HG02840 (cell line): ENCODE results near the gene ZNF326.

Experiments used
- ATAC-seq: cut with Tn5 transposase; IDR thresholded peaks from one replicate; pipeline ENCODE4 v1.9.1; 2021; ENCODE audit warnings: mild to moderate bottlenecking, moderate library complexity, moderate number of reproducible peaks; ENCODE audit not compliant: unreplicated experiment, low FRiP score

ZNF326 gene

DNA sequence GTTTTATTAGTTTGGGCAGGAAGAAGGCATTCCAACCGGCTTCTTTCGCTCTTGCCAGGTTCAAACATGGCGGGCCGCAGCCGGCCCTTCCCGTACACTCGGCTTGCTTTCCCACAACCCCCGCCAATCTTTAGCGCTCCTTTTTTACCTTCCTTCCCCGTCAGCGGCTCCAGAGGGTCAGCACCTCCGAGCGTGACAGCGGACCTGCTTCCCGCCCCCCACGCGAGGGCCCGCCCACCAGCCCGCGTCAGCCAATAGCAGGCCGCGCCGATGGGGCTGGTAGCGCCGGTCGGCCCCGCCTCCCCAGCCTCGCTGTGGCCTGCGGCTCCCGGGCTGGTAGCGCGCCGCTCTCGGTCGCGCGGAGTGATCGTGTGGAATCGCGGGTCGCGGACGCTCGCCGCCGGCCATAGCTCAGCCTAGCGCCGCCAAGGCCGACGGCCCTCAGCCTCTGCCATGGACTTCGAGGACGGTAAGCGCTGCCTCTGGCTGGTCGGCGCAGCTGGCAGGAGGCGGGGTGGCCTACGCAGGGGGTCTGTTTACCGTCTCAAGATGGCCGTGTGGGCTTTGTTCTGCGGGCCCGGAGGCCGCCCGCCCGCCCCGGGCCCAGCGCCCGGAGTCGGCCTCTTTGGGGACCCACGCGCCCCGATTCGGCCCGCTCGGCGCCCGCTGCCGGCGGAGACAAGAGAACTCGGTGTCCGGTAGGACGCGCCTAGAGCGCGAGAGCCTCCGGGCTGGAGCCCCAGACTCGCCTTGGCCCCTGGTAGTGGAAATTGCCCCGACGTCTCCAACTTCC, at the start of gene ZNF326:
Gene ZNF326, plus strand, starts transcription at position 306 of the 793 bp plus-strand sequence. Its CDS starts 148 bp downstream, at position 454.
- ATAC-seq: peak; percentile 95

GRCh38 chr1:89945852-89946476, 48.9 kb upstream of the ZNF326 start:
- peak; percentile 88 for ATAC-seq

DNA sequence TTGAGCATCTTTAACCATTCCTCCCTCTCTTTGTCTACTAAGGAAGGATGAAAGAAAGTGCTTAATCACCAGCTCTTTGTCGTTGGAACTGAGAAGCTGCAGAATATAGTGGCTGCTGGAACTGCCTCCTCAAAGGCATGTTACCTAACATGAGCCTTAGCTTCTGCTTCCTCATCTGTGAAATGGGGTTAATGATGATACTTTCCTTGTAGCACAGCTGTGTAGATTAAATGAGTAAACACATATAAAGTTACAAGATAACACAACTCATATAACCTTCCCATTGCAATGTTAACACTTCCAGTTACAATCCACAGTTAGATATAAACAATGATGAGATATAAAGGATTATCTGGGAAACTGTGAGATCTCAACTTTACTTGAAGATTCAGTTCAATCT, 48.4 kb upstream of the ZNF326 start:
- ATAC-seq: no peak

DNA sequence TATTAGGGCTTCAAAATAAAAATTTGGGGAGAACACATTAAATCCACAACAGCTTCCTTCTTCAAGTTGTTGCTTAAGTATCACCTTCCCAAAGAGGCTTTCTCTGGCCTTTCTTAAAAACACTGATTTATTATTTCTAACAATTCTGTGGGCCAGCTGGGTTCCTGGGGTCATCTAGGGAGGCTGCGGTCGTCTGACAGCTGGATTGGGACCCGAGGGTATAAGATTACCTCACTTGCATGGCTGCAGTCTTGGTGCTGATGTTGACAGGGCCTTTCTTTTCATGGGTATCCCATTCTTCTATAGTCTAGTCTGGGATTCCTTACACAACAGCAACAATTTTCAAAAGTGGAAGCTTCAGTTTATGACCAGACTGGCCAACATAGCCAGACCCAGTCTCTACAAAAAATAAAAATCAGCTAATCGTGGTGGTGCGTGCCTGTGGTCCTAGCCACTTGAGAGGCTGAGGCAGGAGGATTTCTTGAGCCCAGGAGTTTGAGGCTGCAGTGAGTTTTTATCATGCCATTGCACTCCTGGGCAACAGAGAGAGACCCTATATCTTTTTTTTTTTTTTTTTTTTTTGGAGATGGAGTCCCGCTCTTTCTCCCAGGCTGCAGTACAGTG, 46.1 kb upstream of the ZNF326 start:
- no peak for ATAC-seq

- no peak for ATAC-seq
Observed at GRCh38 chr1:89949991-89950624, 44.8 kb upstream of the ZNF326 start.

DNA sequence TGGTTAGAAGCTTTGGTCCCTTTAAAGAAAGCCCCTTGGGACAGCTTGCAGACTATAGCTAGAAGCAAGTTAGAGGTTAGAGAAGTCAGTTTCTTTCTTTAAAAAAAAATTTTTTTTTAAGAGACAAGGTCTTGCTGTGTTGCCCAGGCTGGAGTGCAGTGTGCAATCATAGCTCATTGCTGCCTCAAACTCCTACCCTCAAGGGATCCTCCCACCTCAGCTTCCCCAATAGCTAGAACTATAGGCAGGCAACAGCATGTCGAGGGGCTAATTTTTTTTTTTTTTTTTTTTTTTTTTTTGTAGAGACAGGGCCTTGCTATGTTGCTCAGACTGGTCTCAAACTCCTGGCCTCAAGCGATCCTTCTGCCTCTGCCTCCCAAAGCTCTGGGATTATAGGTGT, 44.2 kb upstream of the ZNF326 start:
- ATAC-seq: no peak

DNA sequence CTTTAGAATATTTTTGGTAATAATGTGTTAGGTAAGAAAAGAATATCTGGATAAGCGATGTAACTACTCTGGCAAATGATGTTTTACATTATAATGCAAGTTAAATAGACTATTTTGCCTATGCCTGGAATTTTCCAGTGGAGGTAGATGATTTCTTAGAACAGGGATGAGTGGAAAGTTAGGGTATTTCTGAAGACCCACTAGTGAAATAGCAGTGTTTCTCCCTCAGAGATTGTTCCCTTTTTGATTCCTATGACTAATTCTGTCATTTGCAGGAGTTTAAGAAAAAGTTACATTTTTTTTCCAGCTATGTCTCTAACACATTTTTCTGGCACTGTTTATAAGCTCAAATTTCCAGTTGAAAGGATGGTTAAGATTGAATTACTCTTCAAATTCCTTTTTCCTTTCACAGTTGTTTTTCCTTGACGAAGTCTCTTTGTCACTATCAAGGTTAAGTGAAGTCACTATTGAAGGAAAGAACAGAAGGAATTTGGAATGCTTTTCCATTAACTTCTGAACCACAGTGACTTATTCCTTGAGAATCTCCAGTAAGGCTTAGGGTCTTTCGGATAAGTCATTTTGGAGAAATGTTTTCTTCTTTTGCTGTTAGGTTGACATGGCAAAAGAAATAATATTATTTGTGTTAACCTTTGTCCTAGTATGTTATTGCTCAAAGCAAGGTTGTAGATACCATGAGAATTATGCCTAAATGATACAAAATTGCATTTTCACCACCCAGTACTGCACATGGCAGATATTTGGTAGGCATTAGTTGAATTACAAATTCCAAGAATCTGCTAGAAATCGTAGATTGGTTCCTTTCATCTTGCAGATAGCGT, 42.9 kb upstream of the ZNF326 start:
- no peak for ATAC-seq

GRCh38 chr1:89952605-89953130, 42.2 kb upstream of the ZNF326 start:
- ATAC-seq: peak; percentile 17

DNA sequence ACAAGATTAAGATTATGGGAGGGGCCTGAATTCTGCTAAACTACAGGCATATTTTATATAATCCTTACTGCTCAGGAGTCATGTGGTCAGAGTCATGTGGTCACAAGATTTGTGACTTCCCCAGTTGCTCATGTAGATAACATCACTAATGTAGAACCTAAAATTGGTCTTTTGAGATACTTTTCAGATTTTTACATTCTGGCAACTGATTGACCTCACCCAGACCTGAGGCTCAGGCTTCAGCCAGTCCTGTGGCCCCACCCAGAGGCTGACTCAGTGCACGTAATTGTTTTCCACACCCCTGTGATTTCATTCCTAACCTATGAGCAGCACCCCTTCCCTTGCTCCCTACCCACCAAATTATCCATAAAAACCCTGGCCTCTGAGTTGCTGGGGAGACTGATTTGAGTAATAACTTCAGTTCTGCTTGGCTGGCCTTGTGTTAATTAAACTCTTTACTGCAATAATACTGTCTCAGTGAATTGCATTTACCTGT, 41.7 kb upstream of the ZNF326 start:
- ATAC-seq: peak; percentile 46

GRCh38 chr1:89953929-89954328, 41.0 kb upstream of the ZNF326 start:
- ATAC-seq: no peak

DNA sequence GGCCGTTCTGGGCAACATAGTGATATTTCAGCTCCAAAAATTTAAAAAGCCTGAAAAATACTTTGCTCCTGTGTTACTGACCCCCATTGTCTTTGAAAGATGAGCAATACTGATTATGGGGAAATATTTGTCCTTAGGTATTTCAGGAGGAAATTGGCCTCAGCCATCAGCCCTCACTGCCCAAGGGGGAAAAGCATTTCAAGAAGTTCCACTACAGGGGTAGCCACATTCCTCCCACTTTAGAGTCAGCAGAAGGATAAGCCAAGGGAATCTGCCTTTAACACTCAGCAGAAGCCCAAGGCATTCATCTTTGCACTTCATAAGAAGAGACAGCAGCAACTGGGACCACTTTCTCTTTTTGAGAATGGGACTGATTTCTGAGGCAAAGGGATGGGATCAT, 40.5 kb upstream of the ZNF326 start:
- ATAC-seq: no peak

- no peak for ATAC-seq
Observed at GRCh38 chr1:89955311-89956205, 39.4 kb upstream of the ZNF326 start.

- ATAC-seq: no peak
Observed at GRCh38 chr1:89957107-89957506, 37.8 kb upstream of the ZNF326 start.

DNA sequence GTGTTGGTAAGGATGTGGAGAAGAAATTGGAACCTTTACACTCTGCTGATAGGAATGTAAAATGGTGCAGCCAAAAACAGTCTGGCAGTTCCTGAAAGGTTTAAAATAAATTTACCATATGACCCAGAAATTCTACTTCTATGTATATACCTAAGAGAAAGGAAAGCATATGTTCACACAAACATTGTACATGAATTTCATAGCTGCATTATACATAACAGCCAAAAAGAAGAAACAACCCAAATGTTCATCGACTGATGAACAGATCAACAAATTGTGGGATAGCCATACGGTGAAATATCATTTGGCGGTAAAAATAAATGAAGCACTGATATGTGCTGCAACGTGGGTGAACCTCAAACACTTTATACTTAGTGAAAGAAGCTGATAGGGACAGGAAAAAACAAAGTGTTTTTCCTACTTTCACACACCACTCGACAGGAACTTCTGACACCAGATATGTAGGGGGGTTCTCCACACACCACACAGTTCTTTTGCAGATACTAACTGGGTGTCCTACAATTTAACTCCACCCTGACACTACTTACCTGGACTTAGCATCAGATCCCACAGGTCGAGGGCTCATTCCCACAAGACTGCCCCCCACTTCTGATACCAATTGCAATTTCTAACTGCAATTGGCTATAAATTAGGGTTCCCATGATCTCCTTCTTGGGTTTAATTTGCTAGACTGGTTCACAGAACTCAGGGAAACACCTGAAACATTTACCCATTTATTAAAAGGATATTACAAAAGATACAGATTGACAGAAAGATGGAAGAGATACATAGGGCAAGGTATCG, 35.9 kb upstream of the ZNF326 start:
- ATAC-seq: no peak

DNA sequence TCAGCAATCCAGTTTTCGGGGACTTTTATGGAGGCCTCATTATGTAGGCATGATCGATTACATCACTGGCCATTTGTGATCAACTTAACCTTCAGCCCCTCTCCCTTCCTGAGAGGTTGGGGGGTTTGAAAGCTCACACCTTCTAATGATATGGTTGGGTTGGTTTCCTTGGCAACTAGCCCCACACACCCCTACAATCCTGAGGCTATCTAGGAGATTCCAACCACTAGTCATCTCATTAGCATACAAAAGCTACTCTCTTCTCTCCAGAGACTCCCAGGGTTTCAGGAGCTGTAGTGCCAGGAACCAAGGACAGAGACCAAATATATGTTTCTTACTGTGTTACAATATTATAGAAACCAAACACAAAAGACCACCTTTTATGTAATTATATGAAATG, 35.2 kb upstream of the ZNF326 start:
- ATAC-seq: no peak

DNA sequence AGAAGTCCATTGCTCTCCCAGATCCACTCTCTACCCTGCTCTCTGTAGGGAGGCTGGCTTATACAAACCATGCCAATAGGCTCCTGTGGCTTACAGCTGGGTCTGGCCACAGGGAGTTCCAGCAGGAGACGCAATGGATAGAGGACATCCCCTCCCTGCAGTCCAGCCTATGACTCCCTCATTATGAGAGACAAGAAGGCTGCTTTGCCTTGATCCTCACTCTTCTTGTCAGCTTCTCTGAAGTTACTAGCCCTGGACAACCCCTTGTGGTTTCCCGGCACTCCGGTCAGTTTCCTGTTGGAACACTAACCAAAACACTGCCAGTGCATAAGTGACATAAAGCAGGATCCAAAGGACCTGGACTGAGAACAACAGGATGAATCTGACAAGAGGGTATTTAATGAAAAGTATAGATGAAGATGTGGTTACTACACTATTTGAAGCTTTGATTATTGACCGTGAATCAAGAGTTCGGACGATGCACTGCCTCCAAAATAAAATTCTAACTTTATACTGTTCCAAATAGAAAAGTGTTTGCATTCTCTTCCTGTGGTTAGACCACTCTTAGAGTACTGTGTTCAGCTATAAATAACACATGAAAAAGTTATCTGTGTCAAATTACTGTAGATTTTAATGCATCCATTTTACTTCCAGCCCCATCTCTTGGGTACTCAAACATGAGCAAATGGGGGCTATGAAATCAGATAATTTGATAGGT, 32.7 kb upstream of the ZNF326 start:
- ATAC-seq: no peak

DNA sequence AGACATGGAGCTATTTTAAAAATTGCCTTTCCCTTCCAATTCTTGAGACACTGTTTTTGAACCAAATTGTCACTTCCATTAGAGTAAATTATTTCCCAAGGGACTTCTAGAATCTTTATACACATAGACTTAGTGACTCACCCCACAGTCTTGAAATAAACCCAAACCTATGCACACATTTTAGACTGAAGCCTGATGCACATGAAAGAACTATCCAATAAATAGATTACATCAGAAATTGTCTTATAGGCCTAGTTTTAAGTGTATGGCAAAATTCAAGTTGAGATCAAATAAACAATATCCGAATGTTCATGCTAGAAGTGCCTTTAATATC, 32.2 kb upstream of the ZNF326 start:
- ATAC-seq: no peak
